Measurements from ENCODE around the gene ARHGAP8.

The ARHGAP8 gene

DNA sequence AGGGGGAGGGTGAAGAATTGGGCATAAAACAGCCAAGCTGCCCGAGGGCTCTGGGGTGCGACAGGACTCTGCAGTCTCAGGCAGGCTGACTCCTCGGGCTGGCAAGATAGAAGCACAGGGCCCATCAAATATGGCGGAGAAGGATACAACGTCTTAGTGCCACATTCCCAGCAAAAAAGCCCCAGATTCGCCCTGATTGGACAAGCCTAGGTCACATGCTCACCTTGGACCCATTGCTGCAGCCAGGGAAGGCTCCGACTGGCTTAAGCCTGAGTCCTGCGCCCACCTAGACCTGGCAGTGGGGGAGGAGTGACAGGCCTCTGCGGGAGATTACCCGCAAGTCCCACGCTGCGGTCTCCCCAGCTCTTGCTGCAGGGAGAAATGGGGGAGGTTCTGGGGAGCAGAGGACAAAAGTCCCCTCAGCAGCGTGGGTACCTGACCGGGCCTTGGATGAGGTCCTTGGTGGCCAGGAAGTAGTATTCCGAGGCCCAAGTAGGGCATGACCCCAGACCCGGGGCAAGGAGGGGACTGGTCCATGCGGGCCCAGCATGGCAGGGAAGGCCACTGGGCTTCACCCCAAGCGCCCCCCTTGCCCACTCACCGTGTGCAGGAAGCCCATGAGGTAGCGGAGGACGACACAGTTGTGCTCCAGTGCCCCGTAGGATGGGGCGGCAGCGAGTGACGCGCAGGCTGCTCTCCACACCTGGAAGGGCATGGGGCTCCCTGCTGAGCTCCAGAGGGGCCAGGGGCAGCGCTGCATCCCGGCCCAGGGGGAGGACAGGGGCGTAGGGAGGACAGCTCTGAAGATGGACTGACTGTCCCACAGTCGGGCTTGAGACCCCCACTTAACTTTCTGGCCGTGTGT, 113.0 kb downstream of the ARHGAP8 start:
- no peak for DNase-seq

DNA sequence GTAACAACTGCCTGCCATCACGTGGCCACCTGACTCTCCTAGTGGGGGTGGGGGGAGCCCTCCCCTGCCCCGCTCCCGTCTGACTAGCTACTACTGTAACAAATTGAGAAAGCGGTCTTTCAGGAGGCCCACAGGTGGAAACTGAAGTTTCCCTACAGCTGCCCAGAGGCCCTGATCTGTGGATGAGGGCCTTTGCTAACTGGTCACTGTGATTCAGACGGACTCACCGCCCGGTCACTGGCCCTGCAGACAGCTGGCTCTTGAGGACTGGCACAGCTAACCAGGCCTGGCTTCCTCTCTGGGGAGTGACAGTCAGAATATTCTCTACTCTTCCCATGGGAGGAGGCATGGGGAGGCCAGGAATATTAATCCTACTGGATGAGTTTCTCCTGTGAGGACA, 116.8 kb downstream of the ARHGAP8 start:
- DNase-seq: no peak

DNA sequence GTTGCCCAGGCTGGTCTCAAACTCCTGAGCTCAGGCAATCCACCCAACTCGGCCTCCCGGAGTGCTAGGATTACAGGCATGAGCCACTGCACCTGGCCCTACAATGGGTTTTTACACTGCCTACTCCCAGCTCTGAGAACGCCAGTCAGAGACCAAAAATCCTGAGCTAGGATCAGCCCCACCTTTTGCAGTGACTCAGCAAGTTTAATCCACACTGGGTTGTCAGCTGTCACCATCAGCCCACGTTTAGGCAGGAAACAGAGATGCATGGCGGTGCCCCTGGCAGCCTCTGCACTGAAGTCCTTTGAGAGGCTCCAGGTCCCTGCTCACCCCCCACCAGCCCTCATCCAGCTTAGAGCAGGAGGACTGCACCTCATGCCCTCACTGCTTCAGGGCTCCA, 117.6 kb downstream of the ARHGAP8 start:
- DNase-seq: no peak

DNA sequence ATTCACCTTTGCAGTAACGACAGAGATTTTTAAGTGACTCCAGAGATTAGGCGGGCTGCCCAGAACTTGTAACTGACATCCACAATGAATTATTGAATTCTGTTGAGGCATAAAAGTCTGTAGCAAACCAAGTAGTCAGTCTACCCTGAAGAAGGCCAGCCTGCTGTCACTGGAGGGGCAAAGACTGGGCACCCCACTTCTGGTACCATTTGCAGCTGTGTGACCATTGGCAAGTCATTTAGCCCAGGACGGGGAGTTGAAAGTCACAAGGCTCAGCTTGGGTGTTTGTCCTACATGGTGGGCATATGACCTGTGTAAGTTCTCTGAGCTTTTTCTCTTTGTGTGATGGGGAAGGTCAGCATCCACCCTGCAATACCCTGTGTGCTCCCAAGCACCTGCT, 119.4 kb downstream of the ARHGAP8 start:
- DNase-seq: no peak

DNA sequence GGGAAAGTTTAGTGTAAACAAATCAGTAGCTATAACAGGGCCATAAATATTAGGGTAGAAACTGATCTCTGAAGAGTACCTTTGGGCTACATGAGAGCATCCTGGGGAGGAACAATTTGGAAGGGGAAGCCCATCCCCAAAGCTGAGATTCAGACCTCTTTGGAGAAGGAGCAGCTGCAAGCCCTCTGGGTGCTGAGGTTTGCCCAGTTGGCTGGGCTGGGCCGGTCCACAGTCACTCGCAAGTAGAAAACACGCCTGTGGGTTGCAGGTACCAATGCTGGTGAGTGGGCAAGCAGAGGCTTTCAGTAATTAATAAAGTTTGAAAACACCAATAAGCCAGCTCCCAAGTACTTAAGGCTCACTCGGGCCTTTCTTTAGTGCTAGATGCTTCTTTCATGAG, 124.5 kb downstream of the ARHGAP8 start:
- no peak for DNase-seq

DNA sequence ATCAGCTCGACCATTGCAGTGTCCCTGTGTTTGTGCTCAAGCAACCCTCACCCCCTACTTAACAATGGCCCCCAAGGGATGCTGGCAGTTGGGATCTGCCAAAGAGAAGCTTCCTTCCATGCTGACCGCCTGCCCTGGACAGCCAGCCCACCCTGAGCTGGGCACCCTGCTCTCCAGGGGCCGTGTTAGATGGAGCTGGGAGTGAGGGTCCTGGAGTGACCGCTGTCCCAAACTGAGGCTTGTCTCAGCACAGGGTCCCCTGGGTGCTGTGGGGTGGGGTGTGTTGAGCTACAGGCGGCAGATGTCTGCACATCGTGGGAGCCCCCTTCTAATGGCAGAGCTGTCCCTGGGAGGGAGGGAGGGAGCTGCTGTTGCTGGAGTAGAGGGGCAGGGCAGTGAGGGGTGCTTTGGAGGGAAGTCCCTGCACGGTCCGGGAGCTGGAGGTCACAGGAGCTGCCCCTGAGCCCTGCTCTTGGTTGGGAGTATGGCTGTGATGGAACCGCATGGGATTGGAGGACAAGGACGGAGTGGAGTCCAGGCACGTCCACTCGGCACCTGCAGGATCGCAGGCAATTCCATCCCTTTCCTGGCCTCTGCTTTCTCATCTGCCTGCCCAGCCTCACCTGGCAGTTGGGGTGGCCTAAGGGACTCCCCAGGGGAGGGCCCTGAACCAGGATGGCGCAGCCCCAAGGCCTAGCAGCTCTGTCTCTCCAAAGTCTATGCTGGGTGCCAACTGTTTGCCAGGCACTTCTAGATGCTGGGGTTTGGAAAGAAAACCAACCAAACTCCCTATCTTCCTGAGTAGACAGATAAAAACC, 126.3 kb downstream of the ARHGAP8 start:
- DNase-seq: no peak

DNA sequence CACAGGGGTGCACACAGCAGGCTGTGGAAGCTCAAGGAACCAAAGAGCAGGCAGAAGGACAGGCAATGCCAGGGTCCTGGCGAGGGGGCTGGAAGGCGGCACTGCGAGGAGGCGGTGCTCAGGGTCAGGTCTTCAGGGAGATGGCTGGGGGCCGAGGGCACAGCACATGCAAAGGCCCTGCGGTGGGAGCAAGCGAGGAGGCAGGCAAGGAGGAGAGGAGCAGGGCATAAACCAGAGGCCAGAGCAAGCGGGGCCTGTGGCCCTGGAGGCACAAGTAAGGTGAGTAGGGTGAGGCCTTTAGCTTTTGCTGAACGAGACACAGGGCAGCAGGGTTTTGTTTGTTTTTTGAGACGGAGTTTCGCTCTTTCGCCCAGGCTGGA, 126.9 kb downstream of the ARHGAP8 start:
- DNase-seq: no peak

DNA sequence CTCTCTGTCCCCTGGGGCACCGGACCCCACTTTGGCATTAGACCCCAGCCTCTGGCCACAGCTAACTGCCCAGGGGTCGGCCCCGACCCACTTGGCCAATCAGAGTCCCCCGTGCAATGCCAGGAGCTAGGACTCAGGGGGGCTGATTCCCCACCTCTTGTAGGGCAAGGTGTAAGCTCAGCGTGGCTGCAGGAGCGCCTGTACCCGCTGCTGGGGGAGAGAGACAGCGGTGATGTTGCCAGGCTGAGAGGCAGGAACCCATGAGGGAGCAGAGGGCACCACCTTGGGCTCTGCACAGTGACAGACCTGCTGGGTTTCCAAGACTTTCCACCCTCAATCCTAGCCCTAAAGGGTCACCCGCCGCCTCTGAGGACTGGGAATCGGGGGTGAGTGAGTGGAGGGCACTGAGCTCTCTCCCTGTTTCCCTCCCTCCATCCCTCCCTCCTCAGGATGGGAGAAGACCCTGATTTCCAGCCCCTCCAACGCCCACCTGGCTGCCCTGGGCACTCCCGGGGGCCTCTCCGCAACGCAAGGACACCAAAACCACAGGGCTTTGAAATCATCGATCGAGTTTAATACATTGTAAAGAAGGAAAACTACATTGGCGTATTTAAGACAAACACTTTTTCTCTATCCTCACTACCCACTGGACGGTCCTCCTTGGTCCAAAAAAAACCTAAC, 128.4 kb downstream of the ARHGAP8 start:
- no peak for DNase-seq

DNA sequence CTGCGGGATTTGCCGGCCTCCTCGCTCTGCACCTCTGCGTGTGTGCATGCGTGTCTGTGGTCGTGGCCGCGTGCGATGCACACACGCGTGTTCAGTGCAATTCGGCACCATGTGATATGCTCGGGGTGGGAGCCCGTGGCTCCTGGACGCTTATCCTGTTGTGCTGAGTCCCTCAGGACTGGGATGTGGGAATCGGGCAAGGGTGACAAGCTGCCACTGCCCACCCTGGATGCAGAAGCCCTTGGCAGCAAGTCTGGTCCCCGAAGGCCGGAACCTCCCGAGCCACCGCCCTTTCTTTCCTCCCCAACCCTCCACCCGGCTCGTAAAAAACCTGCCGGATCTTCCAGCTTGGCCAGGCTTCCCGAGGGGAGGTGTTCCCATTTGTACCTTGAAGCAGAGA, 129.2 kb downstream of the ARHGAP8 start:
- DNase-seq: no peak

DNA sequence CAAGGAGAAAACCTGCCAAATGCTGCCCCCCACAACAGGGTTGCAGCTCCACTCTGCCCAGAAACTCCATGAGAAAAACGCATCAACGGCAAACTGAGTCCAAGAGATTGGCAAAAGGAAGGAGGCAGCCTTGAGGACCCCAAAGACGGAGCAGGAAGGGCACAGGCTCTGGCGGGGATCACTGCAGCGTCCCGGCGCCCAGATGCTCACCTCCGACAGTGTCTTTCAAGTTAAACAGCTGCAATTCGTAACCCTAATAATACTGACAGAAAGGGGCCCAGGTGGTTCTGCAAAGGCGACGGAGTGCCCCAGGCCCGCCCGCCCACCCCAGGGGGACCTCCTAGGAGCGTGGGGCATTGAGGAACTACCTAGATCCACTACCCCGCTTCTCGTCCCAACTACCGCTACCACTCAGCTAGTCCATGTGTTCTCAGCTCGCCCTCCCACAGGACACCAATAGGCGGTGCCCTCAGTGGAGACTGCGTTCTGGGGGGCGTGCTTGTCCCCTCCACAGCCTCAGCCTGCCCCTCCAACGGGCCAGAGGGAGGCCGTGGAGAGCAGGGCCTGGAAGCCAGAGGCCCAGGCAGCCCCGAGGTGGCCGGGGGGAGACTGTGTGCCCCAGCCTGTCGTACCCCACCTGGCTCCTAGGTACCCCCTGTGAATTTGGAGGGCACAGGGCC, 130.0 kb downstream of the ARHGAP8 start:
- no peak for DNase-seq

DNA sequence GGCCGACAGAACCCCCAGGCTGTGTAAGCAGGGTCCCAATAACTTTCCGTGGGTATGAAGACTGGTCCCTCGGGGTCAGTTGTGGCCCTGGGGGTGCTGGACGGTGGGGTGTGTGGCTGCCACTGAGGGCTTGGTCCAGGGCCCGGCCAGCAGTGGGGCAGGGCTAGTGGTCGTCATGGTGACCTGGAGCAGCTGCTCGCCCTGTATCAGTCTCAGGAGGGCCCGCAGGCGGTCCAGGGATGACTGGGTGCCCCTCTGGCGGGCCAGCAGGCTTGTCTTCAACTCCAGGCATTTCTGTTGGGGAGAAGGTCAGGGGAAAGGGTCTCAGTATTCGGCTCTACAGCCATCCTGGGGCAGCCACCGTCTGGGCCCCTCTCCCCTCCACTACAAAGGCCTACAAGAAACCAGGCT, 130.6 kb downstream of the ARHGAP8 start:
- no peak for DNase-seq

DNA sequence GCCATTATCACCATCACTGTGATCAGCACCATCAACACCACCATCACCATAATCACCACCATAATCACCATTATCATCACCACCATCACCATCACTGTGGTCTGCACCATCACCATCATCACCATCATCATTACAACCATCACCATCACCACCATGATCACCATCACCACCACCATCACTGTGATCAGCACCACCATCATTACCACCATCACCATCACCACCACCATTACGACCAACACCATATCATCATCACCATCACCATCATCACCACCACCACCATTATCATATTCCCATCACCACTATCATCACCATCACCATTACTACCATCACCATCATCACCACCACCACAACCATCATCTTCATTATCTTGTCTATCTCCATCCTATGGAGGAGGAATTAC, 132.2 kb downstream of the ARHGAP8 start:
- no peak for DNase-seq

DNA sequence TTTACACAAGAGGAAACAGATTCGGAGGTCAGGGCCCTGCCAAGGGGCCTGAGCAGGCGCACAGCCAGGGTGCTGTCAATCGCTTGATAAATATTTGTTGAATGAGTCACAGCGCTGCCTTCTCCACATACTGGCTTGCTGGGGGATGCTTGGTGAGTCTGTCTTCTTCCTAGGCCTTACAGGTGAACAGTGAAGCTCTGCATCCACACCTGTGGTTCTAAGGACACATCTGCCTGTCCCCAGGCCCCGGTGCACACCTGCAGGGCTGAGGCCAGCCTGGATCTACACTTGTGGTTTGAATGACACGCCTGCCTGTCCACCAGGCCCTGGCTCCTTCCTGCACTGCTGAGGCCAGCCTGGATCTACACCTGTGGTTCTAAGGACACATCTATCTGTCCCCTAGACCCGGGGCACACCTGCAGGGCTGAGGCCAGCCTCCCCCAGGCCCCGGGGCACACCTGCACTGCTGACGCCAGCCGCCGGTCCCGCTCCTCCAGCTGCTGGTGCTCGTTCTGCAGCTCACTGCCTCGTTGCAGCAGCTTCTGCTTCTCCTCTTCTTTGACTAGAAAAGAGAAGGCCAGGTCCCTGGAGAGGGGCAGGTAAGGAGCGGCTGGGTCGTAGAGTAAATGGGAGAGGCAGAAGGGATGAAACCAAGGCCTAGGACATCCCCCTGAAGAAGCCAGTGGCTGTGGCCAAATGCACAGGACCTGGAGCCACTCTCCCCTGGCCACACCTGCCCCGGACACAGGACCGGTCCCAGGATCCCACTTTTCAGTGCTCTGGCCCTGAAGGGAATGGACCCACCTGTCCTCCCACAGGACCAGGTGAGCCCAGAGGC, 132.8 kb downstream of the ARHGAP8 start:
- no peak for DNase-seq

DNA sequence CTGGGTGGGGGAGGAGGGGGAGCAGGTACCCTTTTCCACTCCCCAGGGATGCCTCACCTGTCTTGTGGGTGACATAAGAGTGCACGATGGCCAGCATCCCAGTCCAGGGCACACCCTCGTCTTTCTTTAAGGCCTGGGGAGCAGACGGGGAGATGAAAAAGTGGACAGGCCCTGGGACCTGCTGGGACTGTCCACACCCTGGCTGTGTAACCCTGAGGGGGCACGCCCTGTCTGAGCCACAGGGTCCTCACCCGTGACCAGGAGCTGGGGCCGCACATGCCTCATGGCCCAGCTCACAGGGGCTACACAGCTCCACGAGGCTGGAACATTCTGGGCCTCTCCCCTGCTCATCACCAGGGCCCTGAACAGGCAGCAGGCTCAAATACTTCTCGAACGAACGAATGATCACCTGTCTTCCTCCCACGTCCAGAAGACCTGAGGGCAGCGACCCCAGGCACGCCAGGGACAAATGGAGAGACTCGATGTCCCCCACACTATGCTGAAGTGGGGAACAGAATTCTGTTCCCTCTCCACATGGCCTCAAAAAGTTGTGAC, 133.5 kb downstream of the ARHGAP8 start:
- DNase-seq: no peak

DNA sequence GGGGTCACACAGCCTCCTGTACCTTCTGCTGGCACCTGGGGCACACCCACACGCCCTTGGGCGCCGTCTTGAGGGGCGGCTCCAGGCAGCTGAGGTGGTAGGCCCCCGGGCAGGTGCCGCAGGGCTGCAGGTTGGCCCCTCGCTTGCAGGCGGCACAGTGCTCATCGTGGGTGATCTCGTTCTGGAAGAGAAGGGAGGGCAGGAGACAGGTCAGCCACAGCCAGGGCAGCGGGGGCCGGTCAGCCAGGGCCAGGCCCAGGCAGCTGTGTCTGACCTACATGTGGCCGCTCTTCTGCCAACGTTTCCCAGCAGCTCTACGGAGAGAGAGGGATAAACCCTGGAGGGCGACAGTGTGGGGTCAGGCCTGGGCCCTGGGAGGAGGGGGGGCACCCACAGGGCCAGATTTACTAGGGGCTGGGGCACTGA, 135.6 kb downstream of the ARHGAP8 start:
- DNase-seq: no peak

DNA sequence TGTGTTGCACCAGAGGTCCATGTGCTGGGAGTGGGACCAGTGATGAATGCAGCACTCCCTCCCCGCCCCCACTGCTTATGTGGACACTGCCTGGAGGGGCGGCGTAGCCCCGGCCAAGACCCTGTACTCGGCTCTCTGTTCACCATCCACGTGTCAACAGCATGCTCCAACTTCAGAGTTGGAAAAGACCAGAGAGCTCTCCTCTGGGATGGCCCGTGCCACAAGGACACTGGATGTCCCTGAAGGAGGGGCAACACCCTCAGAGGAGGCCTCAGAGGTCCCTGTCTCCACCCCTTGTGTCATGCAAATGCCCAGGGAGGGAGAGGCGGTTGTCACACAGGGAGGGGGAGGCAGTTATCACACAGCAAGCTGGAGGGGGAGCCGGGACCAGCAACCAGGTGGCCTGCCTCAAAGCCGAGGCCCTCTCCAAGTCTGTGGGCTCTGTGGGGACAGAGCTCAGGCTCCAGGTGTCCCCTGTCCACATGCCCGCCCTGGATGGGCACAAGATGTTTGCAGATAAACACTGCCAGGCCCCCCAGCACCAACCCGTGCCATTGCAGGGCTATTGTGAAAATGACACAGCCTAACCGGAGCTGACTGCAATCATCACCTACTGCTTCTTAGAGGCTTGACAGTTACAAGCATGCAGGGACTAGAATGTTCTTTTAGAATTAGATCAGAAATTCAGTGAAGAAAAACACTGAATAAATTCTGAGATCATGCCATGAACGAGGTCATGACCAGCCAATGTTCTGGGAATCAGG, 136.3 kb downstream of the ARHGAP8 start:
- DNase-seq: no peak

DNA sequence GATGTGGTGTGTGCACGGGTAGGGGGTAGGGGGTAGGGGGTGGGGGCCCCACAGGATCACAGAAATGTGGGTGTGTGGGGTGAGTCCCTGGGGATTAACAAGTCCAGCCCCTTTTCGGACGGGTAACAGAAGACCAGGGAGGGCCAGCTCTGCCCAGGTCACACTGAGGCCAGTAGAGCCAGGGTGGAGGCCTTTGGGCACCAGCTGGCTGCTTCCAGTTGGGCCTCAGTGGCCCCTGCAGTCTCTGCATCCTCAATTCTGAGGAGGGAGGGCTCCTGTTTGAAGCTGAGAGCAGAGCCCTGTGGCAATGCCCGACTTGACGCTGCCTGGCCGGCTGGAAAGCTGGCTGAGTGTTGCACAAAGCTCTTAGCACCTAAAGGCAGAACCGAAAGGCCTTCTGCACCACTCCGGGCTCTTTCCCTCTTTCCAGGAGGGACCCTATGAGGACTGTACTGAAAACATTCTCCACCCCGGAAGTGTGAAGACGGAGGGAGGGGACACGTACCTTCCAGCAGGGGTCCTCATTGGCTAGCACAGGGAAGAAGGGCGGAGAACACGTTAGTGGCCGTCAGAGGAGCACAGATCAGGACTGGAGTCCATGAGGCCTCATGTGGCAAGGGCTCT, 137.0 kb downstream of the ARHGAP8 start:
- DNase-seq: no peak

DNA sequence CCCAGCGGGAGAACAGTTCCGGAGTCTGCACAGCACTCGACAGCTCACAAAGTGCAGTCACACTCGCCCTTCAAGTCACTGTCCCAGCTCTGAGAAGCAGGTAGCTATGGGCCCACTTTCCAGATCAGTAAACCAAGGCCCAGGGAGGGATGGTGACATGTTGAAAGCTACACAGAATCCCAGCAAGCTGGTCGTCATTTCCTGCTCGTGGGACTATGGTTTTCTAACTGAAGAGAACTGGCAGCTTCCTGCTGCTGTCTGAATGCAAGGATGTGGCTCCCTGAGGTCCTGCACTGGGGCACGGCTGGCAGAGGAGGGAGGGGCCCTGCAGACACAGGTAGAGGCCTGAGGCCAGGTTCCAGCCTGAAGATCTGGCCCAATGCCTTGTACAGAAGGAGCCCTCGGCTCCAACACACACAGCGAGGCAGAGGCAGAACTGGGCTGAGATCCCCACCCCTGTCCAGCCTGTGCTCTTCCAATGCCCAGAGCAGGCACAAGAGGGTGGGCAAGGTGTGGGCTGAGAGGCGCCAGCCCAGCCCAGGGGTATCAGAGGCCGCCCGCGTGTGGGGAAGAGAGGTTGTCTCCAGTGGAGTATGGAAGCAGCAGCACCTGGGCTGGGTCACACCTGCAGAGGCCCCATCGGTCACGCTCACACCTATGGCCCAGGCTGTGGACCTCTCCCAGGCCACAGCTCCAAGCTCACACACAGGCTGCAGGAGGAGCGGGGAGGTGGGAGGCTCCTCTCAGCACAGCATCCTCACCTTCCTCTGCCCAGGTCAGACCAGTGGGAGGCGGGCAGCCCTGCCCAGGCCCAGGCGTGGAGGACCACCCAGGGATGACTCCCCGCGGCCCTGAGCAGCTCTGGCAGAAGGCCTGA, 138.3 kb downstream of the ARHGAP8 start:
- DNase-seq: no peak

DNA sequence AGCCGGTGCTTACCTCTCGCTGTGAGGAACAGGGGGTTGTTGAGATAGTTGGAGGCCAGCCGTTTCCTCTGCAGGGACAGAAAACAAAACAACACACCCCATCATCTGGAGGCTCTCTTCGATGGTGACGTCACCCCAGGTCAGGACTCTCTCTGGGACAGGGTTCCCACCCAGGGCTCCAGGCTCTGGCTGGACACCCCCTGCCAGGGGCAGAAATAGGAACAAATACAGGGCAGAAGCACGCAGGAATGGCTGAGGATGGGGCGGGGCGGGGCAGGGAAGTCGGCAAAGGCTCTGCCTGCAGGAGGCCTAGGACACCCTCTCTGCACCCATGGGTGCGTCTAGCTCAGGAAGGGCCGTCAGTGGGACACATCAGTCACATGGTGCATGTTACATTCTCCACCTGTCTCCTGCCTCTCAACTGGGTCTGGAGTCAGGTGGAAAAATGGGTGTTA, 138.9 kb downstream of the ARHGAP8 start:
- no peak for DNase-seq
